GM12873 (cell line): ENCODE data around the gene ADCY2.

Experiments used
- TF ChIP-seq, protein P1 (sequence below): IDR thresholded peaks from 2 replicates; pipeline ENCODE4 v1.5.1; 2012; ENCODE audit warnings: low read depth, mild to moderate bottlenecking, moderate library complexity, low read length, control low read depth; ENCODE audit not compliant: insufficient read depth; ENCODE audit errors: missing control alignments

The ADCY2 gene

DNA sequence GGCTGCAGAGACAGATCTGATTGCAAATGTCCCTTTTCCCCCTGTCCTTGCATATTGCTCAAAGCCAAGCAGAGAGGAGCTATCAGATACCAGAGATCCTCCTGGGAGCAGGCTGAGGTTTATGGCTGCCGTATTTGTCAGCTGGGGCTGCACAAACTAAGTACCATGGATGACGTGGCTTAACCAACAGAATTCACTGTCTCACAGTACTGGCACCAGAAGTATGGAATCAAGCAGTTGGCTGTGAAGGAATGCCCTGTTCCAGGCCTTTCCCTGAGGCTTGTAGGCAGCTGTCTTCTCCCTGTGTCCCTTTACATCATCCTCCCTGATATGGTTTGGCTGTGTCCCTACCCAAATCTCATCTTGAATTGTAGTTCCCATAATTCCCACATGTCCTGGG lies 452.4 kb downstream of the ADCY2 start:
- TF ChIP-seq, protein P1, sequence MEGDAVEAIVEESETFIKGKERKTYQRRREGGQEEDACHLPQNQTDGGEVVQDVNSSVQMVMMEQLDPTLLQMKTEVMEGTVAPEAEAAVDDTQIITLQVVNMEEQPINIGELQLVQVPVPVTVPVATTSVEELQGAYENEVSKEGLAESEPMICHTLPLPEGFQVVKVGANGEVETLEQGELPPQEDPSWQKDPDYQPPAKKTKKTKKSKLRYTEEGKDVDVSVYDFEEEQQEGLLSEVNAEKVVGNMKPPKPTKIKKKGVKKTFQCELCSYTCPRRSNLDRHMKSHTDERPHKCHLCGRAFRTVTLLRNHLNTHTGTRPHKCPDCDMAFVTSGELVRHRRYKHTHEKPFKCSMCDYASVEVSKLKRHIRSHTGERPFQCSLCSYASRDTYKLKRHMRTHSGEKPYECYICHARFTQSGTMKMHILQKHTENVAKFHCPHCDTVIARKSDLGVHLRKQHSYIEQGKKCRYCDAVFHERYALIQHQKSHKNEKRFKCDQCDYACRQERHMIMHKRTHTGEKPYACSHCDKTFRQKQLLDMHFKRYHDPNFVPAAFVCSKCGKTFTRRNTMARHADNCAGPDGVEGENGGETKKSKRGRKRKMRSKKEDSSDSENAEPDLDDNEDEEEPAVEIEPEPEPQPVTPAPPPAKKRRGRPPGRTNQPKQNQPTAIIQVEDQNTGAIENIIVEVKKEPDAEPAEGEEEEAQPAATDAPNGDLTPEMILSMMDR: no peak

DNA sequence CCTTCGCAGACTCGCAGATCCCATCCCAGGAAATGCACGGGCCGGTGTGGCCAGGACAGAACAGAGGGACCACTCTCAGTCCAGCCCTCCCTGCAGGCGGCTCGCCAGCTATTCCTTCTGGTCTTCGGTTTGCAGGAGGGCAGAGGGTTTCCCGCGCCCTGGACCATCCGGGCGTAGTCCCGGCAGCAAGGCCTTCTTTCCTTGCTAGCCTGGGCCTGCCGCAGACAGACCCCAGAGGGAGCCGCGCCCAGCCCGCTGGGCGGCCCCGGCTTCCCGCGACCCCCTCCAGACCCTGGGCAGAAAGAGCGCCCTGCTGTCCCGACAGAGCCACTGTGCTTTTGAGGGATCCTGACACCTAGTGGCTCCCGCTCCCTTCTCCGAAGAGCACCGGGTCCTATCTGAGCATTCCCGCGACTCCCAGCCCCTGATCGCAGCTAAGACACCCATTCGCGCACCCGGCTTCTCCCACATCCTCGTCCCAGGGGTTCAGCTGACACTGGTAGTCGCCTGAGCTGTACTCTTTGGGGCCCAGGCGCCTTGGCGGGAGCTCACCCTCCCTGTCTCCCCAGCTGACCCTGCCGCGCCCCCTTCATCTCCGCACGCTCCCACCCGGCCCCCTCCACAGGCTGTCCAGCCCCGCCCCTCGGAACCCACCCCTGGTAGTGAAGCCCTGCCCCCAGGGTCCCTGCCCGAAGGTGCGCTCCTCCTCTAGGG lies 453.9 kb downstream of the ADCY2 start:
- TF ChIP-seq, protein P1: no peak

DNA sequence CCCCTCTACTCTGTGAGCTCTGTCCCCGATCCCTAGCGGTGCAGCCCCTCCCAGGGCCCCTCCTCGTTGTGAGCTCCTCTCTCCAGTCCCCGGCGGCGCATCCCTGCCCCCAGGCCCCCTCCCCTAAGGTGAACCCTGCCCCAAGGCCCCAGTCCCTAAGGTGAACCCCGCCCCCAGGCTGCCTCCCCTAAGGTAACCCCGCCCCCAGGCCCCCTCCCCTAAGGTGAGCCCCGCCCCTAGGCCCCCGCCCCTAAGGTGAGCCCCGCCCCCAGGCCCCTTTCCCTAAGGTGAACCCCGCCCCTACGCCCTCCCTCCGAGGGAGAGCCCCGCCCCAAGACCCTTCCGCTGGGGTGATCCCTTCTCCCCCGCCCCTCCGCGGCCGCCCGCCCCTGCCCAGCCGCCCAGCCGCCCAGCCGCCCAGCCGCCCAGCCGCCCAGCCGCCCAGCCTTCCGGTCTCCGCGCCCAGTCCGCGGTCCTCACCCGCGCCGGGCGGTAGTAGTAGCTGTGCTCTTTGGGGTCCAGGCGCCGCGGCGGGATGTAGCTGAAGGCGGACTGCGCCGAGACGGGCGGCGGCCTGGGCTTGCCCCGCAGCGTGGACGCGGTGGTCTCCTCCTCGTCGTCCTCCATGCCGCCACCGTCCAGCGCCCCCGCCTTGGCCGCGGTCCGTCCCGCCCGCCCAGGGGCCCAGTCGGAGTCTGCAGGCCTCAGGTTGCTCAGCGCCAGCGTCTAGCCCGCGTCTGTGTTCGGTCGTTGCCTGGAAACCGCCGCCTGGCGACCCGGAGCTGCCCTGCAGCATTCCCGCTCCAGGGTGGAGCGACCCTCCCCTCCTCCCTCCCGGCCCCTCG lies 454.7 kb downstream of the ADCY2 start, which contains the start of gene CFAP90:
Gene CFAP90, minus strand, starts transcription at position 739 of the 845 bp plus-strand sequence. Its CDS starts 112 bp downstream, at position 627.
- TF ChIP-seq, protein P1: no peak

DNA sequence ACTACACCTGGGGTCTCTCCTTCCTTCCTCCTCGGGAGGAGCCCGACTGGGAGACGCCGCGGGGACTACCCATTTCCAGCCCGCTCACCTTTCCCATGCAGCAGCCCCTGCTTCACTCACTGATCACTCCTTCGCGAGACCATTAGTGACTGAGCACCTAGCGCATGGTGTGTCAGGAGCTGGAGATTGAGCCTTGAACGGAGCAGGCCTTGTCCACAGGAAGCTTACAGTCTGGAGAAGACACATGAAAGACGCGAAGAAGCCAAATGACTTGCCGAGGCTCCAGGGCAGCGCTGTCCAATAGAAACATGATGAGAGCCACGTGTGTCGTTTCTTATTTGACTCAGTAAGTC lies 455.3 kb downstream of the ADCY2 start:
- TF ChIP-seq, protein P1: no peak

DNA sequence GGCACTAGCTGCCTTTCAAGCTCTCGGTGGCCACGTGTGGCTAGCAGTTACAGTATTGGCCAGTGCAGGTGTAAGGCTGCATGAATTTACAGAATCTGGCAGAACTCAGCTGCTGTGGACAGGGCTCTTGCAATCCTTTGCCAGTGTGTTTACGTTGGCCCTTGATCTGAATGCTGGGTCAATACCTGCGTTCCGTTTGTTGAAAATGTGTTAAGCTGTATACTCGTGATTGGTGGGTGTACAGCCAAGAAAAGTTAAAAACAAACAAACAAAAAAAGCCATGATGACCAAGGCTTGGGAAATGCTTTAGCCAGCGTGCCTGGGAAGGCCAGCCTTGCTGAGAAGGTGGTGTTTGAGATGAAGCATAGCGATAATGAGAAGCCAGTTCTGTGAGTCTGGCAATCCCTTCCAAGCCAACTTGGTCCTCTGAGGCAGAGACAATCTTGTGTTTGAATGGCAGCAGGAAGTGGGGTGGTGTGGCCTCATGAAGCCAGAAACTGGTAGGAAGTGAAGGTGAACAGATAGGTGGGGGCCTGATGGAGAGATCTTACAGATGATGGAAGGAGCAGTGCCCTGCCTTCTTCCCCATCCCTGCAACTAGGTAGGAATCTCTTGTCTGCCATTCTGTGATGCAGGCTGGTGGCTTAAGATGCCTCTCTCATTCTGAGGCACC lies 455.8 kb downstream of the ADCY2 start:
- TF ChIP-seq, protein P1: no peak

DNA sequence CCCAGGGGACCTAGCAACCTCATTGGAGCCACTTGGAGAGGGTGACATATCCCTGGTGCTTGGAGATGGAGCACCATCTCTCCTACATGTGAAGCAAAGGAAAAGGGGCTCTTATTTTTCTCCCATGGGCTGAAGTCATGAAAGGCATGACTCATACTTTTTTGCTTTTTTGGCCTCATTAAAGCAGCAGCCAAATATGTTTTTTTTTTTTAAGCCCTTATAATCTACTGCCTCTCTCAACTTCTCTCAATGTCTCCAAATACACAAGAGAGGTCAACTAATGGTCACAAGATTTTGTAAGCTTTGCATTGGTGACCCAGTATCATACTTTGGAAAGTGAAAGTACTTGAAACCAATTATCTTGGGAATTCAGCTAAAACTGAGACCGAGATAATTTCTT lies 456.6 kb downstream of the ADCY2 start:
- TF ChIP-seq, protein P1: no peak

DNA sequence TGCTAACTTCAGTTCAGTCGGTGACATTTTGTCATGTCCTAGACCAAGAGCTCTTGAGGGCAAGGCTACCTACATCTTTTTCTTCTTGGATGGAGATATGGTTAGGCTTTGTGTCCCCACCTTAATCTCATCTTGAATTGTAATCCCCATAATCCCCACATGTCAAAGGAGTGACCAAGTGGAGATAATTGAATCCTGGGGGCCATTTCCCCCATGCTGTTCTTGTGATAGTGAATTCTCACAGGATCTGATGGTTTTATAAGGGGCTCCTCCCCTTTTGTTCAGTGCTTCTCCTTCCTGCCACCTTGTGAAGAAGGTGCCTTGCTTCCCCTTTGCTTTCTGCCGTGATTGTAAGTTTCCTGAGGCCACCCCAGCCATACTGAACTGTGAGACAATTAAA lies 457.1 kb downstream of the ADCY2 start:
- TF ChIP-seq, protein P1: no peak
